GM12865 (cell line): ENCODE measurements around the gene LCK.

ENCODE experiments used
- DNase-seq: peaks from one replicate; pipeline ENCODE4 v3.0.0; 2010; ENCODE audit warnings: low read depth
- H3K4me3 ChIP-seq: 2 replicates; pipeline ENCODE4 v1.5.1; 2011; ENCODE audit warnings: mild to moderate bottlenecking, low read depth, low read length, control low read depth
- TF ChIP-seq, protein P1 (sequence below): IDR thresholded peaks from 2 replicates; pipeline ENCODE4 v1.5.1; 2011; ENCODE audit warnings: low read length, control low read depth, low read depth, inconsistent platforms; ENCODE audit not compliant: insufficient read depth; ENCODE audit errors: missing control alignments

LCK gene

DNA sequence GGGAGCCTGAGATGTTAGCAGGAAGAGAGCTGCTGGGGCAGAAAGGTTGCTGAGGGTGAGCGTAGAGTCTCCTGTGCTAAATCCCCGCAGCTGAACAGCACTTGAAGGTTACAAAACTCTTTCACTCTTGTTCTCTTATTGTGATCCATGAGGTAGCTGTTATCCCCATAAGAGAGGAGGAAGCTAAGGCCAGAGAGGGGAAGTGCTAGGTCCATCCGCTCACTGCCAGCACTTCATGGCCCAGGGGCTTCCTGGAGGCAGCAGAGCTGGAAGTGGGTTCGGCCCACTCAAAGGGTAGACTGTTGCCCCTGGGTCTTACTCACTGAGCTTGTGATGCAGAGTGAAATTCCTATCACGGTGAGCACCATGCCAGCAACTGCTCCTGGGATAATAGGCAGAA is 34.5 kb upstream of the LCK start:
- no peak for DNase-seq
- H3K4me3 ChIP-seq, result no peak overlapping the region
- TF ChIP-seq, protein P1, sequence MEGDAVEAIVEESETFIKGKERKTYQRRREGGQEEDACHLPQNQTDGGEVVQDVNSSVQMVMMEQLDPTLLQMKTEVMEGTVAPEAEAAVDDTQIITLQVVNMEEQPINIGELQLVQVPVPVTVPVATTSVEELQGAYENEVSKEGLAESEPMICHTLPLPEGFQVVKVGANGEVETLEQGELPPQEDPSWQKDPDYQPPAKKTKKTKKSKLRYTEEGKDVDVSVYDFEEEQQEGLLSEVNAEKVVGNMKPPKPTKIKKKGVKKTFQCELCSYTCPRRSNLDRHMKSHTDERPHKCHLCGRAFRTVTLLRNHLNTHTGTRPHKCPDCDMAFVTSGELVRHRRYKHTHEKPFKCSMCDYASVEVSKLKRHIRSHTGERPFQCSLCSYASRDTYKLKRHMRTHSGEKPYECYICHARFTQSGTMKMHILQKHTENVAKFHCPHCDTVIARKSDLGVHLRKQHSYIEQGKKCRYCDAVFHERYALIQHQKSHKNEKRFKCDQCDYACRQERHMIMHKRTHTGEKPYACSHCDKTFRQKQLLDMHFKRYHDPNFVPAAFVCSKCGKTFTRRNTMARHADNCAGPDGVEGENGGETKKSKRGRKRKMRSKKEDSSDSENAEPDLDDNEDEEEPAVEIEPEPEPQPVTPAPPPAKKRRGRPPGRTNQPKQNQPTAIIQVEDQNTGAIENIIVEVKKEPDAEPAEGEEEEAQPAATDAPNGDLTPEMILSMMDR, result no peak

DNA sequence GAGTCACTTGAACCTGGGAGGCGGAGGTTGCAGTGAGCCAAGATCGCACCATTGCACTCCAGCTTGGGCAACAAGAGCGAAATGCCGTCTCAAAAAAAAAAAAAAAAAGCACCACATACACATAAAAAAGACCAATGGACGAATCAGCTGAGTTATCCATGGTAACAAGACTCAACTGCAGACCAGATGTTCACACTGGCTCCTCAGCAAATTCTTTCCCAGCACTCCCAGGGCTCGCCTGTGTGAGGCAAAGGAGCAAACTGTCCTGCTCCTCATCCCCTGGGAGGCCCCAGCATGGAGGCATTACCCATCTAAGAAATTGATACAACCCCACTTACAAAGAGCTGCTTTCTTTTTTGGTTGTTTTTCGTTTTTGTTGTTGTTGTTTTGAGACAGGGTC is 32.0 kb upstream of the LCK start:
- no peak for DNase-seq
- H3K4me3 ChIP-seq, result no peak overlapping the region
- TF ChIP-seq, protein P1, result no peak

DNA sequence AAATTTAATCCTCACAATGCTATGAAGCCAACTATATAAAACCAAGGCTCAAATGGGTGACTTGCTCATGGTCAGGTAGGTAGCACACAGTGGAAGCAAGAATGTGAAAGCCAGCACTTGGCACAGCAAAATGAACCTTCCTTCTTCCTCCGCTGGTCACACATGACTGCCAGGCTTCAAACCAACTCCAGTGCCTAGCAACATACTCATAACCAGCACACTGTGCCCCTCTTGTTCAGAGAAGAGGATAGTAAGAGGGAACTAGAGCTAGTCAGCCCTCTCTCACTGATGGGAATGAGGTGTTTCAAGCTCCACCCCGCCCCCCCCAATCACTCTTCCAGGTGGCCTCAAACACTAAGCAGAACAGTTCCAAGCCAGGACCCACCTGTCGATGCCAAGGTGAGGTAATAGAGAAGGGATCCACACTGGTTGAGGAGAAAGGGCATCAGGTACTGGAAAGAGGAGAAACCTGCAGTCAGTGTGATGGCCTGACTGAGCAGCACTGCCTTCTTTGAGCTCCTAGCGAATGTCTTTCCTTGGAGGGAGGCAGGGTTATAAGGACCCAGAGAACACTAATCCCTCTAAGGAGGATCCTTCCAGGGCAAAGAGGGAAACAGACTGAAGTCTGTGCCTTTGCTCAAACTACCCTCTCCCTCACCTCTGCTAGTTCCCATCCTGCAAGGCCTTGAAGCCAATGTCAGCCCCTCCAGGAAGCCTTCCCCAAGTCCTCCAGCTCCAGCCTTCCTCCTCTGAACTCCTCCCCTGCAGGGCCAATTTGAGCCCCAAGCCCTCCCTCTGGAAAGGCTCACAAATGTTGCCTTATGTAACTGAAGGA is 30.1 kb upstream of the LCK start:
- DNase-seq, result peak; percentile 49
- TF ChIP-seq, protein P1, result no peak
- H3K4me3 ChIP-seq, result peak overlapping the region; percentile 89

DNA sequence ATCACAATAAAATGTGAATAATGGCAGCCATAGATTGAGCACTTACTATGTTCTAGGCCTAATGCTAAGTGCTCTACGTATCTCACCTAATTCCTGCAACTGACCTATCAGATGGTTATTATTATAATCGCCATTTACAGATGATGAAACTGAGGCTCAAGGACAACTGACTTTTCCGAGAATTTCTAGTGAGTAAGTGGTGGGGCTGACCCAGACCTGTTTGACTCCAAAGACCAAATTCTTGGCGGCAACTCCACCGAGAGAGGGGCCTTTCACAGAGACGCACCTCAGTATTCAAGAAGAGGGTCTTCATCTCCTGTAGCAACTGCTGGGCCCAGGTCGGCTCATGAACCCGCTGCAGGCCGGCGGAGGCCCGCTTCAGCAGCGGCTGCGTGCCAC is 29.5 kb upstream of the LCK start:
- TF ChIP-seq, protein P1, result no peak

DNA sequence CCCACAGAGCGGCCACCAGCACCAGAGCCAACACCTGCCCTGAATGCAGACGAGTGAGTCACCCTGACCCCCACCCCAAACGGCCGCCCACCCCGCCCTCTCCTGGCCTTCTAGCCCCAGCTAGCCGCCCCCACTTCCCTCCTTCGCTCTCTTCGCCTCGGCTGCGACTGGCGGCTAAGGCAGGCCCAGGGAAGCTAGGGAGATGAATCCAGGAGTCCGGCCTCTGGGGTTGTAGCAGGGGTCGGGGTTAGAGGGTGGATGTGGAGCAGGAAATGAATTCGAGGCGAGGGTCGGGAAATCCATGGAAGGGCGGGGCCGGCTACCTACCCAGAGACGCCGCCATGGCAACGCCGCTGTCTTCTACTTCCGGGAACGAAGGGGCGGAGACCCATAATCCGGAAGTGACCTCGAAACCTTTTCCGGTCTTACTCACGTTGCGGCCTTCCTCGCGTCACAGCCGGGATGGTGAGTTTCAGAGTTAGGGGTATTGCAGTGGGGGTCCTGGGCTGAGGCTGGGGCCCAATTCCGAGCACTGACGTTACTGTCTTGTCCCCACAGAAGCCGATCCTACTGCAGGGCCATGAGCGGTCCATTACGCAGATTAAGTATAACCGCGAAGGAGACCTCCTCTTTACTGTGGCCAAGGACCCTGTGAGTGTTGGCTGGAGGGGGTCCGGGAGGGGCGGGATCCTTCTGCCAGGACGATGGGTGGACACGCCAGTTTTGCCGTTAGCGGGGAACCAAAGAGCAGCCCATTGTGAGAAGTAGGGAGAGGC is 28.9 kb upstream of the LCK start, which contains the start of the genes EIF3I and TMEM234:
TSS of gene EIF3I (plus strand) at position 428 of the 776 bp plus-strand sequence. CDS start at position 463, 35 bp downstream.
TSS of gene TMEM234 (minus strand) at position 374 of the 776 bp plus-strand sequence. CDS start at position 343, 31 bp downstream.
- DNase-seq, result peak; percentile 91
- H3K4me3 ChIP-seq, result peak within 1 kb of the TSS; percentile 89
- TF ChIP-seq, protein P1, result no peak

More for the DNA sequence above, 29.5 kb upstream of the LCK start:
- DNase-seq, result no peak
- H3K4me3 ChIP-seq, result peak overlapping the region; percentile 89

DNA sequence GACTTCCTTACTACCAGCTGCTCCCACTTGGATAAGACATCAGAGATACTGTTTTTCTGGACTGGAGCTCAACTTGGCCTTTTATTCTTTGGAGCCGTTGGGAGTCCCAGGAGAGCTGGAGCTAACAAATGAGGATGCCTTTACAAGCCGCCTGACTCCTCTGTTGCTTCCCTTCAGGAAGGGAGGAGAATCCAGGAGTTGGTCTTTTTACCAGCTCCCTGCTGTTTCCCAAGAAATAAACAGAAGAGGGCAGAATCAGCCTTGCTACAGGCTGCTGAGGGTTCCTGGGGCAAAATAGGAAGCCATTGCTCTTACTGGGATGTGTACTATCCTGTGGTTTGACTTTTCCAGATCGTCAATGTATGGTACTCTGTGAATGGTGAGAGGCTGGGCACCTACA is 27.4 kb upstream of the LCK start:
- TF ChIP-seq, protein P1, result no peak
- DNase-seq, result no peak
- H3K4me3 ChIP-seq, result peak overlapping the region; percentile 13; the same call in 1 of the 2 replicates
